Effector memory CD8-positive, alpha-beta T cell (primary cell): ENCODE data around the gene DNTTIP2.
"Not testable (repeated sequence)": the region's sequence is repeated elsewhere in the genome, so short reads cannot be mapped to it uniquely, and the experiment has no call there.

ENCODE experiments used
- ATAC-seq: fragments of 150-1000 bp; cut with Tn5 transposase; replicated peaks from 2 replicates; pipeline ENCODE4 v1.10.0; 2021; ENCODE audit warnings: mild to moderate bottlenecking, moderate library complexity
- DNase-seq, 3 experiments: peaks; one replicate each; pipeline ENCODE4 v3.0.0; 2021
- H3K27ac Mint-ChIP-seq, 2 donors: one replicate each; pipeline ENCODE4 v1.8.0; 2022; ENCODE audit warnings: mild to moderate bottlenecking in 2 of 2, mixed read lengths in 2 of 2, moderate library complexity in 2 of 2
- H3K27me3 Mint-ChIP-seq, 2 donors: one replicate each; pipeline ENCODE4 v1.8.0; 2022; ENCODE audit warnings: mixed read lengths in 2 of 2
- H3K36me3 Mint-ChIP-seq: one replicate; pipeline ENCODE4 v1.8.0; 2022; ENCODE audit warnings: mild to moderate bottlenecking, moderate library complexity, mixed read lengths; ENCODE audit not compliant: insufficient read depth
- H3K4me1 Mint-ChIP-seq, 2 donors: one replicate each; pipeline ENCODE4 v1.8.0; 2022; ENCODE audit warnings: low read depth in 2 of 2, mixed read lengths in 2 of 2
- H3K4me3 Mint-ChIP-seq, 2 donors: one replicate each; pipeline ENCODE4 v1.8.0; 2022; ENCODE audit warnings: mild to moderate bottlenecking in 2 of 2, mixed read lengths in 2 of 2, moderate library complexity in 2 of 2
- H3K9me3 Mint-ChIP-seq, 2 donors: one replicate each; pipeline ENCODE4 v1.8.0; 2022; ENCODE audit warnings: mixed read lengths in 2 of 2

DNTTIP2 gene

DNA sequence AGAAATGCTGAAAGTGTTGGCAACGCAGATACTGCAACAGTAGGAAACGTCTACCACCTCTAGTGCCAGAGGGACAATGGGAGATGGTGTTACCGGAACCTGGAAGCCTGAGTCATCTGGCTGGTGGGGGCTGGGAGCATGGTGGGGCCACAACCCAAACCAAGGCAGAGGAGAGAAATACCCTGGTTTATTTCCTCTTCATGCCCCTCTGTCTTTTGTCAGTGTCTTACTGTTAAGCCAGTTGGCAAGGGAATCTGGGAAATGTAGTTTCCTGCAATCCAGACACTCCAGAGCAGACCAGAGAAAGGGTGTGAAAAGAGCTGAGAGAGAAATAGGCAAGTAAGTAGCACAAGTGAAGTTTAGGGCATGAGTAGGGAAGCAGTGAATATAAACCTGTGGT, 14.8 kb downstream of the DNTTIP2 start:
- Mint-ChIP-seq H3K36me3 (peaks cover 22% of the 10 kb centered on the region), H3K9me3 (no peaks in the 10 kb centered on the region), H3K27ac (peak overlapping the region in 1 of 2 donors; percentile 22), H3K4me1 (no peaks in the 10 kb centered on the region), H3K27me3 (no peaks in the 10 kb centered on the region), H3K4me3 (no peak overlapping the region)
- ATAC-seq = no peak
- no peak for DNase-seq

DNA sequence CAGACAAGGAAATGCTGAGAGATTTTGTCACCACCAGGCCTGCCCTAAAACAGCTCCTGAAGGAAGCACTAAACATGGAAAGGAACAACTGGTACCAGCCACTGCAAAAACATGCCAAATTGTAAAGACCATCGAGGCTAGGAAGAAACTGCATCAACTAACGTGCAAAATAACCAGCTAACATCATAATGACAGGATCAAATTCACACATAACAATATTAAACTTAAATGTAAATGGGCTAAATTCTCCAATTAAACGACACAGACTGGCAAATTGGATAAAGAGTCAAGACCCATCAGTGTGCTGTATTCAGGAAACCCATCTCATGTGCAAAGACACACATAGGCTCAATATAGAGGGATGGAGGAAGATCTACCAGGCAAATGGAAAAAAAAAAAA, 21.4 kb downstream of the DNTTIP2 start:
- not testable (repeated sequence) for H3K9me3 Mint-ChIP-seq, ATAC-seq, DNase-seq, H3K36me3 Mint-ChIP-seq, H3K27ac Mint-ChIP-seq, H3K4me3 Mint-ChIP-seq, H3K4me1 Mint-ChIP-seq
- peaks cover 26 to 35% of the 10 kb centered on the region in 2 donors for H3K27me3 Mint-ChIP-seq

DNA sequence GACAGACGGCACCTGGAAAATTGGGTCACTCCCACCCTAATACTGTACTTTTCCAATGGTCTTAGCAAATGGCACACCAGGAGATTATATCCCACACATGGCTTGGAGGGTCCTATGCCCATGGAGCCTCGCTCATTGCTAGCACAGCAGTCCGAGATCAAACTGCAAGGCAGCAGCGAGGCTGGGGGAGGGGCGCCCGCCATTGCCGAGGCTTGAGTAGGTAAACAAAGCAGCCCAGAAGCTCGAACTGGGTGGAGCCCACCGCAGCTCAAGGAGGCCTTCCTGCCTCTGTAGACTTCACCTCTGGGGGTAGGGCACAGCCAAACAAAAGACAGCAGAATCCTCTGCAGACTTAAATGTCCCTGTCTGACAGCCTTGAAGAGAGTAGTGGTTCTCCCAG, 23.0 kb downstream of the DNTTIP2 start:
- H3K4me1 Mint-ChIP-seq, H3K9me3 Mint-ChIP-seq, ATAC-seq, H3K36me3 Mint-ChIP-seq, H3K4me3 Mint-ChIP-seq, DNase-seq, H3K27ac Mint-ChIP-seq: not testable (repeated sequence)
- H3K27me3 Mint-ChIP-seq = peaks cover 26 to 35% of the 10 kb centered on the region in 2 donors

DNA sequence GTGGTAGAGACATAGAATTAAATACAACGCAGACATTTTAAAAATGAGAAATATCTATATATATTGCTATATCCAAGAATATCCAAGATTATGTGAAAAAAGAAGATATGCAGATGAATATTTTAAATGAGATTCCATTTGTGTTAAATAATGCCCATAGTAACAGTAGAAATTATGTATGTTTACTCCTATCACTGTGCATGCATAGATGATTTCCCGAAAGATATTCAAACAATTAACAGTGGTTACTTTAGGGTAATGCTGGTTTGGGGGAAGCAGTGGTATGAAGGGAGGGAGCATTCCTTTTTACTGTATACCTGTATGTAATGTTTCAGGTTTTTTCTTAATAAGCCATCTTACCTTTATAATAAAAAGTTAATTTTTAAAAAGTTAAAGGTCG, 25.1 kb downstream of the DNTTIP2 start:
- no peak for DNase-seq

DNA sequence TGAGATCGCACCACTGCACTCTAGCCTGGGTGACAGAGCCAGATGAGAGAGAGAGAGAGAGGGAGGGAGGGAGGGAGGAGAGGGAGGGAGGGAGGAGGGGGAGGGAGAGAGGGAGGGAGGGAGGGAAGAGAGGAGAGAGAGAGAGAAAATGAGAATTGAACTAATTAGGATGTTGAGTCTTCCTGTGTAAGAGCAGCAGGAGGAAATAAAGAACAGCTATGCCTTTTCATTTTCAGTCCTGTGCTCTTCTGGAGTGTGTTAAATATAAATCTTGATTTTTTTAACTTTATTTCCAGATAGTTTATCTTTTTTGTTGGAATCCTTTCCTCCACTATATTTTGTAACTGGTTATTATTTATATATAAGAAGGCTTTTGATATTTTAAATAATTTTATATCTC, 27.1 kb downstream of the DNTTIP2 start:
- ATAC-seq (no peak), DNase-seq (no peak)
- H3K9me3 Mint-ChIP-seq = no peaks in the 10 kb centered on the region
- peaks cover 23 to 27% of the 10 kb centered on the region in 2 donors for H3K27me3 Mint-ChIP-seq
- no peak overlapping the region for H3K27ac Mint-ChIP-seq
- peaks cover 16% of the 10 kb centered on the region for H3K36me3 Mint-ChIP-seq
- H3K4me1 Mint-ChIP-seq = peaks cover 10 to 19% of the 10 kb centered on the region in 2 donors
- no peak overlapping the region for H3K4me3 Mint-ChIP-seq

More for the DNA sequence above, 25.1 kb downstream of the DNTTIP2 start:
- H3K4me1 Mint-ChIP-seq = peaks cover 4 to 8% of the 10 kb centered on the region in 2 donors
- no peak overlapping the region for H3K4me3 Mint-ChIP-seq
- no peaks in the 10 kb centered on the region for H3K36me3 Mint-ChIP-seq
- H3K27me3 Mint-ChIP-seq = peaks cover 25 to 35% of the 10 kb centered on the region in 2 donors
- ATAC-seq = no peak
- no peaks in the 10 kb centered on the region for H3K9me3 Mint-ChIP-seq
- H3K27ac Mint-ChIP-seq = no peak overlapping the region

DNA sequence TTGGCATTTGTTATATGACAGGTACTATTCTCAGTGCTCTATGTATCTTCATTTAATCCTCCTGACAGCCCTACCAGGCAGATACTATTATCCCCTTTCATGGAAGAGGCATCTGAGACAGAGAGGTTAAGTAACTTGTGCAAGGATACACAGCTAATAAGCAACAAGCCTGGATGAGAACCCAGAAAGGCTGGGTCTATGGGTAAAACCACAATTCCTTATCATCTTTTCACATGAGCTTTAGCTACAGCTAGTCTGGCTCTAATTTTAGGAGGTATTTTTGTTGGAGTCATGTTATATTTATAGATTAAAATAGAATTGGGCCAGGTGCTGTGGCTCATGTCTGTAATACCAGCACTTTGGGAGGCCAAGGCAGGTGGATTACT, 27.7 kb downstream of the DNTTIP2 start:
- no peak overlapping the region for H3K4me3 Mint-ChIP-seq
- H3K27ac Mint-ChIP-seq = no peak overlapping the region

DNA sequence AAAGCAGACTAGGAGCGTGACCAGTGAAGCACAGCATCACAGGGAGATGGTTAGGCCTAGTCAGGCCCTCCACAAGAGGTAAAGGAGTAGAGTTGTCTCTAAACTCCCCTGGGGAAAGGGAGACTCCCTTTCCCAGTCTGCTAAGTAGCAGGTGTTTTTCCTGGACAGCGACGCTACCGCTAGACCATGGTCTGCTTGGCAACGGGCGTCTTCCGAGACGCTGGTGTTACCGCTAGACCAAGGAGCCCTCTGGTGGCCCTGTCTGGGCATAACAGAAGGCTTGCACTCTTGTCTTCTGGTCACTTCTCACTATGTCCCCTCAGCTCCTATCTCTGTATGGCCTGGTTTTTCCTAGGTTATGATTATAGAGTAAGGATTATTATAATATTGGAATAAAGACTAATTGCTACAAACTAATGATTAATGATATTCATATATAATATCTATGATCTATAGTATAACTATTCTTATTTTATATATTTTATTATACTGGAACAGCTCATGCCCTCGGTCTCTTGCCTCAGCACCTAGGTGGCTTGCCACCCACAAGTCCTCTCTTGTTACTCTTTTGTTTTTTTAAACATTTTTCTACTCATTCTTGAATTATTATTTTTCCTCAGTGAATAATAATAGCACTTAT, 28.2 kb downstream of the DNTTIP2 start:
- Mint-ChIP-seq H3K4me3 (peak overlapping the region in 1 of 2 donors; percentile 13), H3K4me1 (peaks cover 13 to 23% of the 10 kb centered on the region in 2 donors), H3K27me3 (peaks cover 20 to 23% of the 10 kb centered on the region in 2 donors), H3K36me3 (peaks cover 26% of the 10 kb centered on the region)
- not testable (repeated sequence) for ATAC-seq, H3K9me3 Mint-ChIP-seq, H3K27ac Mint-ChIP-seq
- DNase-seq = peak; percentile 27 to 45 (median 30)

More for the DNA sequence above, 27.7 kb downstream of the DNTTIP2 start:
- DNase-seq = no peak
- no peak for ATAC-seq
- Mint-ChIP-seq H3K27me3 (peaks cover 22 to 23% of the 10 kb centered on the region in 2 donors), H3K9me3 (no peaks in the 10 kb centered on the region), H3K4me1 (peaks cover 10 to 19% of the 10 kb centered on the region in 2 donors), H3K36me3 (peaks cover 21% of the 10 kb centered on the region)

DNA sequence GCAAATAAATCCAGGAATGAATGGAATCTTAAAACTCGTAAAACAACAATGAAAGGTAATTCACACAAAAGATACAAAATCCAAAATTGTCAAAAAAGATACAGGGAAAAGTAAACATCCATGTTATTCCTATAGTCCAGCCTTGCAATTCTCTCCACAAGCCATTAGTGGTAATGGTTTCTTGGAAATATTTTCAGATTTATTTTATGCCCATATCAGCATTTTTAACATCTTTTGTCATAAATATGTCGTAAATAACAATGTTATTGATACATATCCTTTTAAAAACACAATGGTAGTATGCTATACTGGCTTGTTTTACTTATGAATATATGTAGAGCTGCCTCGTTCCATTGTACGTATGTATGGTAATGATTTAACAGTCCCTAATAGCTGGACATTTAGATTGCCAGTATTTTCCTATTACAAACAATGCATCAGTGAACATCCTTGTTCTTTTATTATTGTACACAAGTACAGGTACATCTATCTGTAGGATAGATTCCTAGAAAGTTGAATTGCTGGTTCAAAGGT, 30.6 kb downstream of the DNTTIP2 start:
- H3K9me3 Mint-ChIP-seq = no peaks in the 10 kb centered on the region
- peak overlapping the region; percentile 95 to 97 for H3K4me3 Mint-ChIP-seq
- no peak for ATAC-seq
- H3K27ac Mint-ChIP-seq = peak overlapping the region; percentile 100
- peaks cover 6 to 11% of the 10 kb centered on the region in 2 donors for H3K27me3 Mint-ChIP-seq
- H3K36me3 Mint-ChIP-seq = peaks cover 27% of the 10 kb centered on the region
- no peak for DNase-seq
- H3K4me1 Mint-ChIP-seq = peaks cover 22 to 34% of the 10 kb centered on the region in 2 donors

DNA sequence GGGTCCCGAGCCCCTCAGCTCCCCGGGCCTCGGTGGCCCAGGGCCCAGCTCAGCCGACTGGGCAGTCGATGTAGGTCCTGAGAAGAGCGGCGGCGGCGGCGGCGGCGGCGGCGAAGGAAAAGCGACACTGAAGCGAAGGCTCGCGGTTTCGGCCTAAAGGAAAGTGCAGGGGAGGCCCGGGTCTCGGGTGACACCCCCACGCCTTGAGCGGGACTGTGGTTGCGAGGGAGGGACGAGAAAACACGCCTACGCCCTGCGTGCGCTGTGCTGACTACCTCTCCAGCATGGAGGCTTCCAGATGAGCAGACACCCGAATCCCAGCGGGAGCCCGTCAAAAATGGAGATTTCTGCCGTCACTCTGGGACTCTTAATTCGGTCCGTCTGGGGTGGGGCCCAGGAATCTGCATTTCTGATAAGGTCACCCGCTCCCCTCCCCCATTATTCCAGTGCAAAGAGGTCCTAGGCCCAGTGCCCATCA, 31.2 kb downstream of the DNTTIP2 start:
- no peaks in the 10 kb centered on the region for H3K9me3 Mint-ChIP-seq
- ATAC-seq (peak; percentile 44), DNase-seq (peak; percentile 61 to 65 (median 64))
- peak overlapping the region; percentile 95 to 97 for H3K4me3 Mint-ChIP-seq
- H3K4me1 Mint-ChIP-seq = peaks cover 22 to 34% of the 10 kb centered on the region in 2 donors
- H3K27ac Mint-ChIP-seq = peak overlapping the region; percentile 100
- H3K36me3 Mint-ChIP-seq = peaks cover 27% of the 10 kb centered on the region
- peaks cover 6 to 7% of the 10 kb centered on the region in 2 donors for H3K27me3 Mint-ChIP-seq

DNA sequence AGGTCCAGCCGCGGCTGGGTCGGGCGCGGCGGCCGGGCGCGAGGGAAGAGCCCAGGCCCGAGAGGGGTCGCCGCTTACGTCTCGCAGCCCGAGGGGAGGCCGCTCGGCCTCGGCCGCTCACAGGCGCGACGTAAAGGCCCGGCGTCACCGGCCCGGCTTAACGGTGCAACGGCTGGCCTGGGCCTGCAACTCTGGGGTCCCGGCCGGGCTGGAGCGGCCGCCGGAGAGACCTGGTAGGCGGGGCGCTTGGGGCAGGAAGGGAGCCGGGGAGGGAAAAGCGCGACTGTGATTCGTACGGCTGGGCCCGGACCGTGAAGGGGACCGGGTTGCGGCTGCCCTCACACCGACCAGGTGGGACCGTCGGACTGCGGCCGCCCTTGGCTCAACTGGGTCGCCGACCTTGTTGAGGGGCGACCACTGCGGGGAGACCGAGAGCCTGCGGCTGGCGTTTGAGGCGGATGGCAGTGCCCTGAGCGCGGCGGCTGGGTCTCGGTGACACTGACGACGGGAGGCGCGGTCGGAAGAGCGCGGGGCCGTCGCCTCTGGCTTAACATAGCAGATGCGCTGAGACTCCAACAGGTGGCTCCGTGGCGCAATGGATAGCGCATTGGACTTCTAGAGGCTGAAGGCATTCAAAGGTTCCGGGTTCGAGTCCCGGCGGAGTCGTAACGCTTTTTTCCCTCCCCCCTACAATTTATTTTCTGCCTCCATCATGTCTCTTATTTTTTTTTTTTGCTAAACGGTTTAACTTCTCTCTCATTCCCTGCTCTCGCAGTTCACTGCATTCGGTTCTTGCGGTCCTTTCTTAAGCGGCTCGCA, 31.8 kb downstream of the DNTTIP2 start:
- ATAC-seq = peak; percentile 67

DNA sequence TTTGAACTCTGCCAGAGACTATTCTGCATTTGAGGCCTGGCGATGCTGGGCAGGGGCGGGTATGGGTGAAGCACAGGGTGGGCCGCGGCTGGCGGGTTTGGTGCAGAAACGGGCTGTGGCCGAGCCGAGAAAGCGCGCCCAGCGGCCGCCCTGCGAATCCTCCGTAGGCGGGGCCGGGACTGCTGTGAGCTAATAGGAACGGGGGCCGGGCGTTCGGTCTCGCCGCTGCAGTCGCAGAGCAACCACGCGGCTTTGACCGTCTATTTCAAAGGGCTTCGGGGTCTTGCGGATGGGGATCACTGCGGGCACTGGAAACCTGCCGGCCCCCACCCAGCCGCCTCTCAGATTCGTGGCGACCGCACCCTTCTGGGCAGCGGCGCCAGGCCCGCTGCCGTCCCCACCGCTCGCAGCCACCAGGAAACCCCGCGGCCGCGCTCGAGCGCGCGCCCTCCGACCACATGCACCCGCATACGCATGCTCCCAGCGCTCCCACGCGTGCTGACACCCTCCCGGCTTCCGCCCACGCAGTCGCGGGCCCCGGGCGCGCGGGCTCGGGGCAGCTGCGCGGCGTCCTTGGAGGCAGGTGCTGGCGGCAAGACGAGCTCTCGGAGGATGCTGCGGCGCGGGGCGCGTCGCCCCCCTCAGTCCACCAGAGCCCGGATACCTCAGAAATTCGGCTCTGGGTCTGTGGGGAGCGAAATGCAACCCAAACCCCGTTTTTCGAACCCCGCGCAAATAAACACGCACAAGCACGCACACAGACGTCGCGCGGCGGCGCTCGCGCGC, 32.6 kb downstream of the DNTTIP2 start:
- ATAC-seq = peak; percentile 55
- peaks cover 5 to 6% of the 10 kb centered on the region in 2 donors for H3K27me3 Mint-ChIP-seq
- peak overlapping the region; percentile 95 to 97 for H3K4me3 Mint-ChIP-seq

More for the DNA sequence above, 31.8 kb downstream of the DNTTIP2 start:
- Mint-ChIP-seq H3K36me3 (peaks cover 27% of the 10 kb centered on the region), H3K4me3 (peak overlapping the region; percentile 95 to 97), H3K4me1 (peaks cover 22 to 34% of the 10 kb centered on the region in 2 donors), H3K9me3 (no peaks in the 10 kb centered on the region), H3K27me3 (peaks cover 5 to 6% of the 10 kb centered on the region in 2 donors), H3K27ac (peak overlapping the region; percentile 100)
- peak; percentile 87 to 91 (median 90) for DNase-seq

DNA sequence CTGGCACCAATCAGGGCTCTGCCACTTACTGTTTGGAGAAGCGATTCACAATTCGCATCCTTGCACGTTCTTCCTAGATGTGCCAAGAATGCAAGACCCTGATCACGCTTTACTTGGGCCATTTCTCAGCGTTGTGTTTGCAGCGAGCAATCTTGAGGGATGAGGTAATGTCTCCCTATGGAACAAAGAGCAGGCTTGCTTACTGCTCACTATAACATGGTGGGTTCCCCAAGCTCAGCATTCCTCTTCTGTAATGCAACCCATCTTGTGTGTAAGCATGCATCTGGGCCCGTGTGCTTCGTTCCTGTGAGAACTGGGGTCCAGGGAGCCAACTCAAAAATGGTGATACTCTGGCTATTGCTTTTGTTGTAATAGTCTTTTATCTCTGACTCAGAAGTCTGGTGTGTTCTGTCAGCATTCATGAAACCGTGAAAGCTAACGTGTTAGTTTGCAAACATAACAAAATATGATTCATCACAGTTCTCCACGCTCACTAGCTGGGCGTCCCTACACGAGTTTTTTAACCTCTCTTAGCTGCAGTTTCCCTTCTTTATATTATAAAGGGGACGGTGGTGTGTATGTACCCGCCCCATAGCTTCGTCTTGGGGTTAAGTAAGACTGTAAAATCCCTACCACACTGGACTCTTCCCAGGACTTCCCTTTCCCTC, 33.3 kb downstream of the DNTTIP2 start:
- no peak for DNase-seq
- peaks cover 27% of the 10 kb centered on the region for H3K36me3 Mint-ChIP-seq
- H3K9me3 Mint-ChIP-seq = no peaks in the 10 kb centered on the region
- peaks cover 22 to 34% of the 10 kb centered on the region in 2 donors for H3K4me1 Mint-ChIP-seq
- H3K27ac Mint-ChIP-seq = peak overlapping the region; percentile 100
- H3K27me3 Mint-ChIP-seq = peaks cover 5 to 6% of the 10 kb centered on the region in 2 donors
- ATAC-seq = peak; percentile 32
- peak overlapping the region; percentile 95 to 97 for H3K4me3 Mint-ChIP-seq

More for the DNA sequence above, 32.6 kb downstream of the DNTTIP2 start:
- Mint-ChIP-seq H3K4me1 (peaks cover 22 to 34% of the 10 kb centered on the region in 2 donors), H3K36me3 (peaks cover 27% of the 10 kb centered on the region), H3K9me3 (no peaks in the 10 kb centered on the region), H3K27ac (peak overlapping the region; percentile 100)
- peak; percentile 77 to 83 (median 82) for DNase-seq
